H1 (cell line): ENCODE results near the gene ANAPC2. TPM values are rescaled to one million over a fixed set of nuclear protein-coding genes. Genes with fewer than 3 reads are reported as not detected.
A peak's percentile ranks its signal among the peaks of the same experiment; 100 is the strongest.

Experiments used
- CTCF ChIA-PET: fragments of 300-600 bp; sonication (Branson Sonifier 250); formaldehyde crosslinking; loops from one replicate; lab custom pipeline; 2021; ENCODE audit not compliant: partially characterized antibody; lab: Charles Lee
- POLR2A ChIA-PET: fragments of 300-600 bp; sonication (Branson Sonifier 250); formaldehyde crosslinking; loops from one replicate; lab custom pipeline; 2021; ENCODE audit warnings: inconsistent platforms; ENCODE audit not compliant: partially characterized antibody; lab: Charles Lee
- DNase-seq, 2 experiments: peaks; one replicate each; pipeline versions ENCODE4 v3.0.0 to v3.0.0-alpha.2; 2010 to 2022; ENCODE audit warnings: low spot score in 2 of 2, low read depth in 1 of 2, mixed read lengths in 1 of 2
- FAIRE-seq: peaks from 2 replicates; lab custom pipeline; 2011; peaks lifted over from hg19 to GRCh38; lab: Jason Lieb, UNC
- H2AFZ ChIP-seq: 2 replicates; pipeline ENCODE4 v1.8.1; 2012; ENCODE audit warnings: low read length, inconsistent platforms
- H2AK5ac ChIP-seq: 2 replicates; pipeline ENCODE4 v1.6.1; 2013; ENCODE audit warnings: low read depth, low read length
- H2BK120ac ChIP-seq: replicated peaks from 2 replicates; pipeline ENCODE3; 2013; ENCODE audit warnings: low read depth, low read length, inconsistent platforms
- H2BK12ac ChIP-seq: 2 replicates; pipeline ENCODE4 v1.6.1; 2013; ENCODE audit warnings: low read depth, low read length
- H2BK15ac ChIP-seq: 2 replicates; pipeline ENCODE4 v1.6.1; 2013; ENCODE audit warnings: low read length
- H2BK20ac ChIP-seq: 2 replicates; pipeline ENCODE4 v1.6.1; 2013; ENCODE audit warnings: low read length
- H2BK5ac ChIP-seq: 2 replicates; pipeline ENCODE4 v1.6.1; 2013; ENCODE audit warnings: low read depth, low read length
- H3K14ac ChIP-seq: 2 replicates; pipeline ENCODE4 v1.6.1; 2013; ENCODE audit warnings: inconsistent platforms; ENCODE audit not compliant: insufficient read length
- H3K18ac ChIP-seq: 2 replicates; pipeline ENCODE4 v1.6.1; 2013; ENCODE audit warnings: low read length; ENCODE audit errors: extremely low read depth
- H3K23ac ChIP-seq: 2 replicates; pipeline ENCODE4 v1.6.1; 2013; ENCODE audit warnings: inconsistent platforms; ENCODE audit not compliant: insufficient read length
- H3K23me2 ChIP-seq: 2 replicates; pipeline ENCODE4 v1.6.1; 2013; ENCODE audit warnings: low read depth, low read length
- H3K27ac ChIP-seq: 2 replicates; pipeline ENCODE4 v1.6.1; 2011; ENCODE audit warnings: low read depth, low read length, inconsistent platforms
- H3K27me3 ChIP-seq, 4 experiments: replicated peaks in 1 of 4; 1 replicate in 1 of 4; 2 replicates in 3 of 4; pipeline versions ENCODE4 v1.6.1 to v1.8.1; 2011 to 2013; ENCODE audit warnings: low read length in 3 of 4, mild to moderate bottlenecking in 3 of 4, inconsistent platforms in 2 of 4, mixed read lengths in 2 of 4, moderate library complexity in 1 of 4; ENCODE audit not compliant: control insufficient read depth in 3 of 4, insufficient read depth in 3 of 4; ENCODE audit errors: extremely low read depth in 1 of 4
- H3K36me3 ChIP-seq, 4 experiments: 2 replicates each; pipeline versions ENCODE4 v1.6.1 to v1.8.1; 2011 to 2013; ENCODE audit warnings: mild to moderate bottlenecking in 4 of 4, low read length in 3 of 4, moderate library complexity in 2 of 4, control low read depth in 1 of 4, inconsistent platforms in 1 of 4; ENCODE audit not compliant: insufficient read depth in 4 of 4, control insufficient read depth in 2 of 4
- H3K4ac ChIP-seq: replicated peaks from 2 replicates; pipeline ENCODE3; 2013; ENCODE audit warnings: low read length, low read depth, mixed read lengths, inconsistent platforms; ENCODE audit not compliant: insufficient read length
- H3K4me1 ChIP-seq, 4 experiments: replicated peaks in 1 of 4; 1 replicate in 1 of 4; 2 replicates in 3 of 4; pipeline versions ENCODE4 v1.6.1 to v1.8.1; 2011 to 2013; ENCODE audit warnings: low read length in 3 of 4, inconsistent platforms in 2 of 4, mixed read lengths in 1 of 4; ENCODE audit not compliant: insufficient read depth in 4 of 4, control insufficient read depth in 3 of 4
- H3K4me2 ChIP-seq, 2 experiments: 2 replicates each; pipeline versions ENCODE4 v1.6.1 to v1.8.1; 2011 to 2013; ENCODE audit warnings: low read depth in 2 of 2, low read length in 2 of 2, control low read depth in 1 of 2, inconsistent platforms in 1 of 2, mild to moderate bottlenecking in 1 of 2; ENCODE audit not compliant: insufficient read depth in 1 of 2
- H3K4me3 ChIP-seq, 4 experiments: fragments of 200-600, 300-600 bp in 1 of 4; sonication (generic), shearing (Covaris generic), sonication (Bioruptor Twin) in 1 of 4; 2 replicates each; pipeline versions ENCODE4 v1.5.1 to v1.8.1; 2011 to 2016; ENCODE audit warnings: low read length in 4 of 4, low read depth in 3 of 4, control low read depth in 2 of 4, inconsistent platforms in 2 of 4, mild to moderate bottlenecking in 2 of 4, mixed read lengths in 1 of 4, moderate library complexity in 1 of 4; ENCODE audit not compliant: insufficient read depth in 2 of 4; ENCODE audit errors: extremely low read depth in 1 of 4
- H3K56ac ChIP-seq: replicated peaks from 2 replicates; pipeline ENCODE3; 2013; ENCODE audit warnings: low read depth, mild to moderate bottlenecking, mixed read lengths, low read length, inconsistent platforms; ENCODE audit not compliant: insufficient read length
- H3K79me1 ChIP-seq: 2 replicates; pipeline ENCODE4 v1.6.1; 2013; ENCODE audit warnings: low read depth, low read length, control low read depth
- H3K79me2 ChIP-seq, 2 experiments: 2 replicates each; pipeline versions ENCODE4 v1.6.1 to v1.8.1; 2012 to 2013; ENCODE audit warnings: low read length in 2 of 2, mild to moderate bottlenecking in 2 of 2, inconsistent platforms in 1 of 2; ENCODE audit not compliant: insufficient read depth in 2 of 2, control insufficient read depth in 1 of 2
- H3K9ac ChIP-seq, 4 experiments: replicated peaks in 1 of 4; 1 replicate in 1 of 4; 2 replicates in 3 of 4; pipeline versions ENCODE4 v1.6.1 to v1.8.1; 2011 to 2013; ENCODE audit warnings: low read depth in 3 of 4, low read length in 3 of 4, control low read depth in 2 of 4, mild to moderate bottlenecking in 2 of 4, moderate library complexity in 2 of 4, inconsistent platforms in 1 of 4; ENCODE audit errors: extremely low read depth in 1 of 4
- H3K9me3 ChIP-seq, 2 experiments: 2 replicates each; pipeline versions ENCODE4 v1.6.1 to v1.8.1; 2012 to 2013; ENCODE audit warnings: mild to moderate bottlenecking in 2 of 2, moderate library complexity in 2 of 2, control low read depth in 1 of 2, inconsistent platforms in 1 of 2, low read depth in 1 of 2, low read length in 1 of 2, mixed read lengths in 1 of 2; ENCODE audit not compliant: insufficient read depth in 2 of 2
- H4K20me1 ChIP-seq, 2 experiments: replicated peaks in 1 of 2; 2 replicates each; pipeline versions ENCODE3 to v1.8.1; 2011 to 2013; ENCODE audit warnings: inconsistent platforms in 2 of 2, low read length in 2 of 2, mild to moderate bottlenecking in 1 of 2; ENCODE audit not compliant: insufficient read depth in 2 of 2, control insufficient read depth in 1 of 2
- H4K5ac ChIP-seq: 2 replicates; pipeline ENCODE4 v1.6.1; 2013; ENCODE audit warnings: low read length, low read depth, mixed read lengths, inconsistent platforms; ENCODE audit not compliant: insufficient read length
- H4K8ac ChIP-seq: 2 replicates; pipeline ENCODE4 v1.8.0; 2013; ENCODE audit warnings: mild to moderate bottlenecking, moderate library complexity, low read length, inconsistent platforms; ENCODE audit not compliant: insufficient read depth; ENCODE audit errors: extremely low read depth
- H4K91ac ChIP-seq: replicated peaks from 2 replicates; pipeline ENCODE3; 2013; ENCODE audit warnings: low read length, mixed read lengths, inconsistent platforms; ENCODE audit not compliant: insufficient read length
- ATF3 ChIP-seq: IDR thresholded peaks from 2 replicates; pipeline ENCODE4 v1.6.1; 2011; ENCODE audit warnings: low read depth, mild to moderate bottlenecking, low read length; ENCODE audit not compliant: insufficient read depth
- EP300 ChIP-seq, 2 experiments: IDR thresholded peaks; 1 replicate in 1 of 2; 2 replicates in 1 of 2; pipeline ENCODE4 v1.6.1; 2011 to 2012; ENCODE audit warnings: low read depth in 2 of 2, low read length in 2 of 2, mild to moderate bottlenecking in 2 of 2, borderline replicate concordance in 1 of 2, inconsistent platforms in 1 of 2, moderate library complexity in 1 of 2
- EZH2 ChIP-seq: fragments of 200-600 bp; sonication (generic); IDR thresholded peaks from 2 replicates; pipeline ENCODE4 v1.7.1; 2012; ENCODE audit warnings: low read depth, mild to moderate bottlenecking, moderate library complexity, low read length, inconsistent platforms; ENCODE audit not compliant: severe bottlenecking
- MAFK ChIP-seq: IDR thresholded peaks from 2 replicates; pipeline ENCODE4 v1.6.1; 2012; ENCODE audit warnings: low read depth, mild to moderate bottlenecking, improper control_type of control experiment, low read length
- RFX5 ChIP-seq: IDR thresholded peaks from 2 replicates; pipeline ENCODE4 v1.6.1; 2011; ENCODE audit warnings: low read depth, low read length, improper control_type of control experiment, borderline replicate concordance
- ZNF274 ChIP-seq: IDR thresholded peaks from 2 replicates; pipeline ENCODE4 v1.7.0; 2012; ENCODE audit warnings: low read length, borderline replicate concordance; ENCODE audit errors: extremely low read depth
- WGBS, 2 experiments: shearing (Covaris generic) in 1 of 2; methylation state at CpG; one replicate each; pipeline versions ENCODE4 v1.1.6 to v1.1.7; 2013 to 2015; ENCODE audit warnings: low lambda C conversion rate in 2 of 2, mixed read lengths in 2 of 2, inconsistent platforms in 1 of 2, low coverage in 1 of 2, missing lambda C conversion rate in 1 of 2; ENCODE audit not compliant: insufficient replicate concordance in 2 of 2, insufficient coverage in 1 of 2, insufficient read length in 1 of 2; ENCODE audit errors: extremely low coverage in 1 of 2, missing lambda C conversion rate in 1 of 2; 5-methylcytosine and 5-hydroxymethylcytosine counted together
- polyA plus RNA-seq, 7 experiments: library from polyadenylated mRNA; depleted of rRNA in 3 of 7; stranded (reverse) in 5 of 7; unstranded in 2 of 7; fragments of >200 nt in 5 of 7; fragments of 200-250 nt in 2 of 7; gene quantifications; 1 replicate in 5 of 7; 2 replicates in 1 of 7; 4 replicates in 1 of 7; pipeline versions ENCODE4 v1.2.1 to v1.2.3, GENCODE V29; 2011 to 2013; ENCODE audit warnings: missing spikeins in 2 of 7, mixed read lengths in 2 of 7
- total RNA-seq: library from RNA; stranded (reverse); fragmentation: NEBNext Ultra II Directional; extraction: Animal tissue kit (Norgen Biotek cat#: 25700); gene quantifications from 2 replicates; pipeline ENCODE4 v1.2.1, GENCODE V29; 2021

ANAPC2 gene
- total and polyA plus RNA-seq, 2 of the 8 experiments (the other 6 are each of a cell fraction or from before 2014, with no cell fraction given), result 30.2 to 37.7 TPM

- WGBS, 2 experiments, result 84% methylated on average over 15 of the region's 40 CpGs; no CpG with 5 or more reads in 1 of the 2 experiments
- Histone ChIP-seq H2BK20ac (no peak overlapping the region), H3K18ac (no peak overlapping the region), H3K4ac (no peak overlapping the region), H3K56ac (no peak overlapping the region), H2BK12ac (no peak overlapping the region), H3K79me2 (no peaks in the 10 kb centered on the region), H4K20me1 (peaks cover under 1 to 6% of the 10 kb centered on the region in 2 experiments), H2BK15ac (no peak overlapping the region), H3K36me3 (no peaks in the 10 kb centered on the region), H3K23me2 (no peaks in the 10 kb centered on the region), H3K14ac (no peak overlapping the region), H3K9ac (no peak overlapping the region), H3K79me1 (no peaks in the 10 kb centered on the region), H4K91ac (no peak overlapping the region), H4K5ac (no peak overlapping the region), H4K8ac (peak overlapping the region; percentile 51; the same call in 1 of the 2 replicates), H3K4me1 (peaks cover 0 to 17% (median 8%) of the 10 kb centered on the region in 4 experiments; a peak in 6 of 7 replicates), H3K4me3 (no peak overlapping the region), H2AK5ac (no peak overlapping the region), H2BK5ac (no peak overlapping the region), H2AFZ (no peak overlapping the region), H3K27ac (no peak overlapping the region), H3K23ac (no peak overlapping the region), H2BK120ac (no peak overlapping the region), H3K4me2 (no peak overlapping the region), H3K9me3 (no peaks in the 10 kb centered on the region), H3K27me3 (no peaks in the 10 kb centered on the region; a peak in 1 of 7 replicates)
- POLR2A ChIA-PET, result interaction anchor here (0.6 to 69.9 kb wide), 3 partner anchors 2 to 534 kb away, joined by 3 to 1462 read pairs (median 1462); partner anchors contain the start of genes CYSRT1, NDOR1, NELFB and RNF208
- no peak for TF ChIP-seq EP300 (IDR thresholded peaks at IDR 0.05; ENCODE audit: borderline replicate concordance in 1 of 2, low read depth in 2 of 2, low read length in 2 of 2)
- no peak for TF ChIP-seq ATF3
- no peak for TF ChIP-seq ZNF274
- TF ChIP-seq EZH2, result no peak
- no peak for TF ChIP-seq RFX5
- TF ChIP-seq MAFK, result no peak
- CTCF ChIA-PET, result interaction anchor here (0.6 to 20.2 kb wide), 8 partner anchors 11 to 204 kb away, joined by 3 to 204 read pairs (median 4); partner anchors contain the start of genes ANAPC2, NDOR1, SSNA1 and TMEM203
- FAIRE-seq, result no peak
- DNase-seq, result no peak
Measured at GRCh38 chr9:137233143-137233980, 45.0 kb upstream of the ANAPC2 start.
